Hepatic stellate cell (primary cell): ENCODE measurements around the gene HSPA6.
"Not testable (repeated sequence)": the region's sequence is repeated elsewhere in the genome, so short reads cannot be mapped to it uniquely, and the experiment has no call there.

Experiments
- DNase-seq: peaks from one replicate; pipeline ENCODE4 v3.0.0; 2011; ENCODE audit warnings: low spot score

The HSPA6 gene

DNA sequence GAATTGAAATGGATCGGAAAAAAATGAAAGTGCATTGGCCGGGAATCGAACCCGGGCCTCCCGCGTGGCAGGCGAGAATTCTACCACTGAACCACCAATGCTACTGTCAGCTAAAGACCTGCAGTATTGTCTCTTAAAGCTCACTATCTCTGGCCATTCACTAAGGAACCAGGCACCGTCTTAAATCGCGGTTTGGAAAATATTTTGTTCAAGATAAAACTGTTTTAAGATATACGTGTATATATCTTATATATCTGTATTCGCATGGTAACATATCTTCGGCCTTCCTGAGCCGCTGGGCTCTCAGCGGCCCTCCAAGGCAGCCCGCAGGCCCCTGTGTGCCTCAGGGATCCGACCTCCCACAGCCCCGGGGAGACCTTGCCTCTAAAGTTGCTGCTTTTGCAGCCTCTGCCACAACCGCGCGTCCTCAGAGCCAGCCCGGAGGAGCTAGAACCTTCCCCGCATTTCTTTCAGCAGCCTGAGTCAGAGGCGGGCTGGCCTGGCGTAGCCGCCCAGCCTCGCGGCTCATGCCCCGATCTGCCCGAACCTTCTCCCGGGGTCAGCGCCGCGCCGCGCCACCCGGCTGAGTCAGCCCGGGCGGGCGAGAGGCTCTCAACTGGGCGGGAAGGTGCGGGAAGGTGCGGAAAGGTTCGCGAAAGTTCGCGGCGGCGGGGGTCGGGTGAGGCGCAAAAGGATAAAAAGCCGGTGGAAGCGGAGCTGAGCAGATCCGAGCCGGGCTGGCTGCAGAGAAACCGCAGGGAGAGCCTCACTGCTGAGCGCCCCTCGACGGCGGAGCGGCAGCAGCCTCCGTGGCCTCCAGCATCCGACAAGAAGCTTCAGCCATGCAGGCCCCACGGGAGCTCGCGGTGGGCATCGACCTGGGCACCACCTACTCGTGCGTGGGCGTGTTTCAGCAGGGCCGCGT, at the start of gene HSPA6:
Gene HSPA6, plus strand, starts transcription at position 724 of the 925 bp plus-strand sequence. Its CDS starts 119 bp downstream, at position 843.
- peak; percentile 81 for DNase-seq

DNA sequence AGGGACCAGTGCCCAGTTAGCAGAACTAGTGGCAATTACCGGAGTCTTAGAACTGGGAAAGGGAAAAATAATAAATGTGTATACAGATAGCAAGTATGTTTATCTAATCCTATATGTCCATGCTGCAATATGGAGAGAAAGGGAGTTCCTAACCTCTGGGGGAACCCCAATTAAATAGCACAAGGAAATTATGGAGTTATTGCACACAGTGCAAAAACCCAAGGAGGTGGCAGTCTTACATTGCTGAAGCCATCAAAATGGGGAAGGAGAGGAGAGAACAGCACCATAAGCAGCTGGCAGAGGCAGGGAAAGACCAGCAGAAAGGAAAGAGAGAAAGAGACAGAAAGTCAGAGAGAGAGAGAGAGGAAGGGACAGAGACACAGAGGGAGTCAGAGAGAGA, 46.6 kb upstream of the HSPA6 start:
- DNase-seq: not testable (repeated sequence)

DNA sequence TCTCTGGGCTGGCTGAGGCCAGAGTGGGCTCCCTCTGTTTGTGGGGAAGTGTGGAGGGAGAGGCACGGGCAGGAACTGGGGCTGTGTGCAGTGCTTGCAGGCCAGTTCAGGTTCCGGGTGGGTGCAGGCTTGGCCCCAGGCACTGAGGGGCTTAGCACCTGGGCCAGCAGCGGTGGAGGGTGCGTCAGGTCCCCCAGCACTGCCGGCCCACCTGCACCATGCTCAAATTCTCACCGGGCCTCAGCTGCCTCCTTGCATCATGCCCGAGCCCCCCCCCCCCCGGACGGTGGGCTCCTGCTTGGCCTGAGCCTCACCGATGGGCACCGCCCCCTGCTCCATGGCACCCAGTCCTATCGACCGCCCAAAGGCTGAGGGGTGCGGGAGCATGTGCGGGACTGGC, 45.4 kb upstream of the HSPA6 start:
- no peak for DNase-seq

DNA sequence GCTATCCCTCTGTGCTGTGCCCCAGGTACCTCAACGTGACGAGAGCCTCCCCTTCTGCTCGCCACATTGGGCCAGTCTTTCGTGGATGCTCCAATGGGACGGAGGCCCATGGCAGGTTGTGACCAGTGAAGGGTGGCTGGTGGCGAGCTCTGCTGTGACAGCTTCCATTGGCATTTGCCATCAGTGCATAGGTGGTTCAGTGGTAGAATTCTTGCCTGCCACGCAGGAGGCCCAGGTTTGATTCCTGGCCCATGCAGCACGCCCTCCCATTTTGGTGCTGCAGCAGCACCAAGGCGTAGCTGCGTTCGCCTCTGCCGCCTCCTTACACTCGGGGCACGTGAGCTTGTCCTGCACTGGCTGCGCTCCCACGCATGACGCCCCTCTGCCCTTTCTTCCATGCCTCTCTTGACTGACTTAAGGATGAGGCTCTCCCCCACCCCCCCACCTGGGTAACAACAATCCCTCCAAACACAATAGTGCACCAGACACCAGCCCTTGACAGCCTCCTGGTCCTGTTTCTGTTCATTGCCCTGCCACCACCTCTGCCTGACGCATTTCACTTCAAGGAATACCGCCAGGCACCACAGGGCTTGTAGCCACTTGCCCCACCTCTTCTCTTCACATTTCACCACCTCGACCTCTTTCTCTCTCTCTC, 43.8 kb upstream of the HSPA6 start:
- no peak for DNase-seq

DNA sequence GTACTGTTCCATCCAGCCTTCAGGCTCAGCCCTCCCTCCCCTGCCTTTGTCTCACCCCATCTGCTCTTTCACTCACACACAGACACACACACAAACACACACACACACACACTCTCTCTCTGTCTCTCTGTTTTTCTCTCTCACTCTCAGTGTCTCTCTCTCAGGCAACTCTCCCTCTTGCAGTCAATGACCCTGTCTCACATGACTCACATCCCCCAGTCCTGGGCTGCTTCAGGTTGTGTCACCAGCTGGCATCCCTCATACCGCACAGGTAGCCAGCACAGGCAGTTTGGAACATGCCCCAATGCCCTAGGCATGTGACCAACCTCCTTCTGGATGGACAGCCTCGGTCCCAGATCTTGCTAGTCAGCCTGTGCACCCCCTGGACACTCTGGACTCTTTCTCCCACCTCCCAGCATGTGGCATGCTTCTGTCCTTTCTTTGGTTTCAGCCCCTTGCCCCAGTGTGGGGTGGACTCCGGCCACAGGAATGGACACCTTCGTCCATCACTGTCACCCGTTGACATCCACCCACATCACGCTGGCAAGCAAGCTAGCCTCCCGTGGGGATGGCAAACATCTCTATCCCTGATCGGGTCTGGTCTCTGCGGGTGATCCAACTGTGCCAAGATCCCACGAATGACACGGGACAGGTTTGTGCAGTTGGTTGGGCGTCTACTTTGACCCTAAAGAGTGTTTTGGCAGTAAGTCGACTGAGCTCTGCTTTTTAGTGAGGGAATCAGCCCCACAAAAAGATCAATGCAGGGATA, 42.5 kb upstream of the HSPA6 start:
- no peak for DNase-seq

DNA sequence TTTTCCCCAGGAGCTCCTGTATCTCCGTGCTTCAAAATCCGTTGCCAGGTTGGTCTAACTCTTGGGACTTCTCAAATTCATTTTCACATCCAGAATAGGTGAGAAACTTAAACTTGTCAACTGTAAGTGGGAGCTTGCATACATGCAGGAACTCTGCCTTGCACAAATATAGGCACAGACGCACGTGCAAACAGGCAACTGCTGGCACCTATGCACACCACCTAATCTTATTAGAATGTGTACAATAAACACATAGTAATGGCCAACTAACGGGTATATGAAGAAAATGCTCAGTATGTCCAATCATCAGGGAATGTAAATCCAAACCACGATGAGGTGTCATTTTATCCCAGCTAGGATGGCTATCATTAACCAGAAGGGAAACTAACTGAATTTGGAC, 41.7 kb upstream of the HSPA6 start:
- no peak for DNase-seq

DNA sequence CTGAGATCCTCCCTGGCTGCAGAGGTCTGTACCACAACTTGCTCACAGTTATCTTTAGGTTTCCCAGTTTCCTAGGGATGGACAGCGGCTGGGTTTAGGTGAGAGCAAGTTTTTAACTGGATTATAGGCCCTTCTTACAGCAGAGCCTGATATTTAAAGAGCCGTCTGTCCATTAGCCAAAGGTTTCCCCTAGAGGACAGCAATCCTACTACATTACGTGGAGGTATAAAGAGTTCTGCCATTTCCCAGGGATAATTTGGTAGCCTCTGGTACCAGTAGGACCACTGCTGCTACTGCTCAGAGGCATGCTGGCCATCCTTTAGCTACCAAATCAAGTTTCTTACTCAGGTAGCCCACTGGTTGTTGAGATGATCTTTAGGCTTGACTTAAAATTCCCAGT, 41.0 kb upstream of the HSPA6 start:
- no peak for DNase-seq

DNA sequence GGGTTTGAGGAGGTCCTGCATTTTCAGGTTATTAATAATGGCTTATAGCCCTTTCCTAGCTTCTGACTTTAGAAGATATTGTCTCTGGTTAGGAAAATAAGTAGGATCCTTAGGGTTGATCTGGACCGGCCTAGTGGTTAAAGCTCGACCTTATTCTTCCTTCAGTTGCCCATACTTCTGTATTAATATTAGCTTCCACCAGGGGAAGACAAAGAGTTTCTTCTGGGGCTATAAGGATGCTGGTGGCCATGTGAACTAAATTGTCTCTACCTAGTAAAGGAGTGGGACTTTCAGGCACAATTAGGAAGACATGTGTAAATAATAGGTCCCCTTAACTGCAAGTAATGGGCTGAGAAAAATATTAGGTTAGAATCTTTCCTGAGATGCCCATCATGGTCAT, 39.7 kb upstream of the HSPA6 start:
- DNase-seq: no peak

DNA sequence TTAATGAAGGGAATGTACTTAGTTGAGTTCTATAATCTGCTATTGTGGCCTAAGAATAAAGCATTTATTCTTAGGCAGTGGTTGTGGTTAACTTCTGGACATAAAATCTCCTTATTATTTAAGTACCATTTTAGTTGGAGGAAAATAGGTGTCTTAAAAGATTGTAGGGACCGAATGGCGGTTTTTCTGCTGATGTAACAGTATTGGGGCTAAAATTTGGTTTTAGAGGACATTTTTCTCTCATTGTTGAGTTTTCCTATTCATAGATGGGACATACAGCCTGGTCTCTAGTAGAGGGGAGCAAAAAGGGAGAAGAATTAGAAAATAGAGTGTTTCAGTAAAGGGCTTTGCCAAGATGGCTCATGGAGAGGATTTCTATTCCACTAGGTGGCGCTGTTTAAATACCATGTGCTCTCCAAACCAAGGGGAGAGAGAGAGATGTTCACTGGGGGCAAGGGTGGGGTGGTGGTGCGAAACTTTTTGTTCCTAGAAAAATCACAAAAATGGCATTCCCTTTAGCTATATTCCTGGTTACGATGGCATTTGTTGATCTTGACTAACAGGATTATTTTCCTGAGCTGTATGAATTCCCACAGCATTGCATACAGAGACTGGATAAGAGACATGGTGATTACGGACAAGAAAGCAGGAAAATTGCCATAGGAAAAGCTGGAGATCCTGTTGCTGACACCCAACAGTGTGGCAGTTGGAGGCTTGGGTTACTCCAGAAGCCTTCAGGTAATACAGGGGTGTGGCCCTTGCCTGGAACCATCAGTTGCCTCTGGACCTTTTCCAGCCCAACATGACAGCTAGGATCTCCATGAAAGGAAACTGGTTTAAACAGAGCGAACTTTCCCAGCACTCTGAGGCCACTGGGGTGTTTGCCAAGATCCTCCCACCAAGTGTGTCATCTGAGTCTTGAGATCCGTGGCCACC, 37.3 kb upstream of the HSPA6 start:
- peak; percentile 66 for DNase-seq

DNA sequence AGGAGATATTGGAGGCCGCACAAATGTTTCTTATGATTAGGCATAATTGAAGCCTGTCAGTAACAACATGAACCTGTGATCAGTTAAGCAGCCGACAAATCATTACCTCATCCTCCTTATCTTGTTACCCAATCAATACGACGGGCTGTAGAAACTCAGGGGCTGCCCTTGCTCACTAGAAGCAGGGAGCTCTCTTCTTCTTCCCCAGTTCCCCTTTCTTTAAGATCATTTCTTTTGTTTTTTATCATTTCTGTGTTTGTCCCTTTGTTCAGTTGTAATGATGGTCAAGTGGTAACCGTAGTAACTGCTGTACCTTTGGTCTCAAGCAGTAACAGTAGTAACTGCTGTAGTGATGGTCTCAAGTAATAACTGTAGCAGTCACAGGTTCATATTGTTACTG, 32.9 kb upstream of the HSPA6 start:
- no peak for DNase-seq

DNA sequence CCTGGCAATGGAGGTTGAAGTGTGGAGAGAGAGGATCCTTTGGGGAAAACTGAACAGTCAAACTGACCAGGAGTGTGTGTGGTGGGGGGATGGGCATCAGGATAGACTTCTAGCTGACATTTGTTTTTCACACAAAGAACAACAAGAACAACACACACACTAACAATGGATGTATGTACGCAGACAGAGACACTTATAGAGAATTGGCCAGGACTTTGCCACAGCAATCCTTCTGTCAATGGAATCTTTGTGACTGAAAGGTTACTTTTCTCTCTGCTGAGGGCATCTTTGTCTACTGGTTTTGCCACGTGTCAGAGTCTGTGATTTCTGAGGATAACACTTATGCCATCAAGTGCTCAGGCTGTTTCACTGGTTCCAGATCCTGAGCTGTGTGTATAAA, 31.5 kb upstream of the HSPA6 start:
- DNase-seq: no peak

DNA sequence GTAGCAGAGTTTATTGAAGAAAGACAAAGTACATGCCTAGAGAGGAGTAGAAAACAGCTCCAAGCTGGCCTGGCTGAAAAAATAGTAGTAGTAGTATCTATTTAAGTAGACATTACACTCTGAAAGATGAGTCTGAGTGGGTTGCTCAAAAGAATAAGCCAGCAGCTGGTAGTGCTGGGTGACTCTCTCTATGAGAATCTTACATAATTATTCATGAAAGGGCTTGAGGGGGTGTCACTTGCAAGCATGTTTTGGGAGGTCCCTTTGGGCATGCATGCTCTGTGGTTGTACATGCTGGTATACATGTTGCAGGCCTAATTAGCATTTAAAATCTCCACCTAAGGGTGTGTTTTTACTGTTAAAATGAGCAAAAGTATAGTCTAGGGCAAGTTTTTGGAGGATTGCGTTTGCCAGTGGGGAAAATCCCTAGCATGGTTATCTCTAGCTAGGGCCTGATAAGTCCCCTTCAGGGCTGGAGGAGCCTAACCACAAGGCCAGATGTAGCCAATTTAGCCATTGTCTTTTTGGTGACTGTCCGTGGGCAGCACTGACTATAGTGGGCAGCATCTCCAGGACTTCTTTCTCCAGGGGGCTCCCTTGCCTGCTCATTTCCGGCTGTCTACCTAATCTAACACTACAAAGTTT, 30.1 kb upstream of the HSPA6 start:
- DNase-seq: no peak

DNA sequence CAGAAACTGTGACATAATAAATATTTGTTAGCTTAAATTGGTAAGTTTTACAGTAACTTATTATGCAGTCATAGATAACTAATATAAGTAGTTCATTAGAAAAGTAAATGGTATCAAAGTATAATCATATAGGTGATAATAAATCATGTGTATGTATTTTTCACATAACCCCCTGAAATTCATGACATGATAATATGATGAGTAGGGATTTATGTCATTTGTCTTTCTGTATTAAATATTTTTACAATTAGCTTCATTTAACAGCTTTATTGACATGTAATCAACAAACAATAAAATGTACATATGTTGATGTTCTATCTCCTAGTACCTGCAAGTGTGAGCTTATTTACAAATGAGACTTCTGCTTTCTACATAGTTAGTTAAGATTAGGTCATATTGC, 28.9 kb upstream of the HSPA6 start:
- no peak for DNase-seq

DNA sequence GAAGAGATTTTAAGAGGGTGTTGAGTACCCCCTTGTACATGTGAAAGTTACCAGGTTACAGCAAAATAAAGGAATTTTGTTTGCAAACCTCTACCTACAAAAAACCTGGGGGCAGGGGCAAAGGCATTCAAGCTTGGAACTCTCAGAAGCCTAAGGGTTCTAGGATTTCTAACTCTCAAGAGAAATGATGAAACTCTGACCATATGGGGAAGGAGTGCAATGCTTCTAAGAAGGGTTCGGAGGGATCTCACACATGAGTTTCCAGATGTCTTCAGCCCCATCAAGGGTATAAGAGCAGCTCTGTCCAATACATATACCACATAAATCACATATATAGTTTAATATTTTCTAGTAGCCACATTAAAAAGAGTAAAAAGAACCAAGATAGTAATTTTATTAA, 26.4 kb upstream of the HSPA6 start:
- no peak for DNase-seq

DNA sequence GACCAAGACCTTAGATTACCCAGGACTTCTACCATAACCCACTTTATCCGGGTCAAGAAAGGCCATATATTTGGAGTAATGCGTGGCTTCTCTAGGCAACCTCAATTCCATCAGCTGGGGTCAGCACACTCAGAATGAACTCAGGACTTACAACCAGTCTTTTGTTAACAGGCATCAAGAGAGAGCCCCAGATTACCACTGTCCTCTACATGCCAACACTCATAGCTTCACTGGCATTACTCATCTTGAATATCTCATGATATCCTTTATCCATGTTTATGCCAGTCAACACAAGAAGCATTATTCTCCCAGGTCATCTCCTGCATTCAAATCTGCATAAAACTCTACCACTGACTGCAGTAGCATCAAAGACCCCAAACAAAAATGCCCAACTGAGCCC, 25.7 kb upstream of the HSPA6 start:
- DNase-seq: no peak

DNA sequence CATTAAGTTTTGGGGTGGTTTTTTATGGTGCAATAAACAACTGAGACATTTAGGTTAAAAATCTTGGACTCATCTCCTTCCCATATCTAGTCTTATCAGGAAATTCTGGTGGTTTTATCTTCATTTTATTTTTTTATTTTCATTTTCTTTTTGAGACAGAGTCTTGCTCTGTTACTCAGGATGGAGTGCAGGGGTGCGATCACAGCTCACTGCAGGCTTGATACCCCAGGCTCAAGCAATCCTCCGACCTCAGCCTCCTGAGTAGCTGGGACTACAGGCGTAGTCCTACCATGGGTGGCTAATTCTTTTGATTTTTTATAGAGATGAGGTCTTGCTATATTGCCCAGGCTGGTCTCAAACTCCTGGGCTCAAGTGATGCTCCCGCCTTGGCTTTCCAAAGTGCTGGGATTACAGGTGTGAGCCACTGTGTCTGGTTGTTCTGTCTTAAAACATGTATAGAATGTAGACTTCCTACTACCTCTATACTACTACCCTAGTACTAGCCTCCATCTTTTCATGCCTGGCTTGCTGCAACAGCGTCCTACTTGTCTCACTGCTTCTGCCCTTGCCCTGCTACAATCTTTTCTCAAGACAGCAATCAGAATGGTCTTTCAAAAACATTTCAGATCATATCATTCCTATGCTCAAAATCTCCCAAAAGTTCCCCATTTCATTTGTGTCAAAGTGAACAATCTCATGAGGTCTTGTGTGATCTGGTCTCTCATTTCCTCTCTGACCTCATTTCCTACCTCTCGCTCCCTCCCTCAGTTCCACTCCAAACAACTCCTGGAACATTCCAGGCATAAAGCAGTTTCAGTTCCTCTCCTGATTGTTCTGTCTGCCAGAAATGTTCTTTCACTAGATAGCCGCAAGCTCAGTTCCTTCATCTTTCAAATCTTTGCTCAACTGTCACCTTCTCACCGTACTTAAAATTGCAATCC, 25.0 kb upstream of the HSPA6 start:
- DNase-seq: no peak

DNA sequence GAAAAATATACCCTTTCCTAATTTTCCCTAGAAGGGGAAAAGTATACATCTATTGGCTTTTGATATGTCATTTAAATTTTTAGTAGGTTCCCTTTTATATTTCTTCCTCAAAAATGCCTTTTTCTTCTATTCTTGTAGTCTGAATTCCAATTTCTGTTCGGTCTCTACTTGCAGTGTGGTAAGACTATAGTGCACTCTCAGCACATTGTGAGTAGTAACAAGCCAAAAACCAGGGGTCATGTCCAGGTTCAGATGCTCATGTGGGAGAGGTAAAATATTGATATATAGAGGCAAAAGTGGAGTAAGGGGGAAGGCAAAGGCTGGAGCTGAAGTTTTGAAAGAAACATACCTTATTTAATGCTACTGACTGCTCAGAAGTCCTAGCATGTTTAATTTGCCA, 23.1 kb upstream of the HSPA6 start:
- DNase-seq: no peak

DNA sequence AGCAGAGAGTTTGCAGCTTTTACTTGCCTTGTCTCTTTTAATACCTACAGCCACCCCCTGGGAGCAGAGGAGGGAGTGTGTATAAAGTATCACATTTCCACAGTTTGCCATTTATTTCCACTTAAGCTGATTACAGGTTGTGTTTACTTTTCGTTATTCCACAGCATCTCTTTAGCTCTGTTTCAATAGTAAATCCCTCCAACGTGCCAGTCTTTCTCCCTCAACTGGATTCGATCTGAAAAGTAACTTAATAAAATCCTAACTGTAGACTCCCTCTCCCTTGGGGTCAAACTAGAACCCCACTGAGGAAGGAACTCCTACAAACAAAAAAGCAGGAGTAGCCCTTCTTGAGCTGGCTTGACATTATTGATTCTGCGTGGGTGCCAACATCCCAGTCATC, 22.2 kb upstream of the HSPA6 start:
- DNase-seq: no peak

DNA sequence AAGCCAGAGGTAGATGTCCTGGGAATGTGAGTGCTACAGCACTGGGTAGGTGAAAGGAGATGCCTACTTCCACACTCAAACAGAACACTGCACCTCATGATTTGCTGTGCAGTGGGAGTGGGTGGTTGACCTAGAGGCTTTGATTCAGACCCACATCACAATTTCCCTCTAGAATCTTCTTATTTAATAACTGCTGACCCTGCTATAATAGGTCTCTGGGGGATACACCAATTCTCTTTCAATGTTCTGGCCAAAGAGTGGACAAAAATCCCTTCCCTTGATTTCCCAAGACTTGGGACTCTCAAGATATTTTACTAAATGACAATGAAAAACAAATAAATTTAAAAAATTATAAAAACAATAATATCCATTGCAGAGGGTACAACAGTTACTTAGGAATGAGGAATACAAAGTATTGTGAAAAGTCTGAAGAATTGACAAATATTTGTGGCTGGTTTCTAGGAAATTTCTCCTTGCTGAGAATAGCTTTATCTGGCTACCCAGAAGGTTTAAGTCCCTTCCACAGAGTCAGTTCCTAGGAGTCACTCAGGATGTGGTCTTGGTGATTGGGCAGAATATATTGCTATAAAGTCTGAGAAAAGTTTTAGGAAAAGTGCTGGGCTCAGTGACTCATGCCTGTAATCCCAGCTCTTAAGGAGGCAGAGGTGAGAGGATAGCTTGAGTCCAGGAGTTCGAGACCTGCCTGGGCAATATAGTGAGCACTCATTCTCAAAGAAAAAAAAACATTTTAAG, 21.5 kb upstream of the HSPA6 start:
- peak; percentile 22 for DNase-seq
